HCT116 (cell line): Measurements from ENCODE around the gene KCNB1. TPM values are rescaled to one million over a fixed set of nuclear protein-coding genes. Genes with fewer than 3 reads are reported as not detected.

ENCODE experiments used
- ATAC-seq: fragments of 200-7000 bp; cut with Tn5 transposase; 2 replicates; pipeline ENCODE4 v1.9.1; 2020; ENCODE audit warnings: mild to moderate bottlenecking, moderate library complexity
- BruUV-seq: library from RNA; stranded (reverse); fragments of 400-500 nt; replicated peaks from 2 replicates; lab custom pipeline; 2021; lab: Mats Ljungman, UMichigan
- CTCF ChIA-PET: fragments of 300-600 bp; sonication (Branson Sonifier 250); formaldehyde crosslinking; loops from one replicate; lab custom pipeline; 2021; ENCODE audit warnings: antibody characterized with exemption; lab: Charles Lee
- POLR2A ChIA-PET: fragments of 300-600, 350-600 bp; sonication (Branson Sonifier 250); formaldehyde crosslinking; loops from one replicate; lab custom pipeline; 2021; ENCODE audit warnings: antibody characterized with exemption; lab: Charles Lee
- RAD21 ChIA-PET, 2 experiments: fragments of 300-600 bp; sonication (Branson Sonifier 250); formaldehyde crosslinking; loops; one replicate each; lab custom pipeline; 2023; ENCODE audit warnings: low total read pairs in 2 of 2; ENCODE audit not compliant: uncharacterized antibody in 2 of 2, unreplicated experiment in 2 of 2, low non-redundant PET in 1 of 2; lab: Charles Lee
- DNase-seq: peaks from one replicate; pipeline ENCODE4 v3.0.0-alpha.2; 2010; ENCODE audit warnings: low read depth, low spot score
- H2AFZ ChIP-seq: fragments of 200-600 bp; shearing (Covaris generic), sonication (generic); 2 replicates; pipeline ENCODE4 v1.6.1; 2017; ENCODE audit warnings: low read depth, mixed run types, mixed read lengths, antibody characterized with exemption, low read length; ENCODE audit not compliant: poor library complexity, severe bottlenecking
- H3K27ac ChIP-seq: 2 replicates; pipeline ENCODE4 v1.5.1; 2012; ENCODE audit warnings: low read depth, low read length
- H3K27me3 ChIP-seq: fragments of 200-600 bp; sonication (generic); 2 replicates; pipeline ENCODE4 v1.6.1; 2016; ENCODE audit warnings: mixed run types, low read length, mixed read lengths; ENCODE audit not compliant: insufficient read depth
- H3K36me3 ChIP-seq, 2 experiments: fragments of 200-500 bp in 1 of 2; fragments of 200-600 bp in 1 of 2; sonication (Bioruptor generic) in 1 of 2; sonication (generic) in 1 of 2; 2 replicates each; pipeline versions ENCODE4 v1.5.1 to v1.6.1; 2014 to 2016; ENCODE audit warnings: low read length in 2 of 2, inconsistent platforms in 1 of 2, mixed read lengths in 1 of 2, mixed run types in 1 of 2; ENCODE audit not compliant: insufficient read depth in 2 of 2, control insufficient read depth in 1 of 2
- H3K4me1 ChIP-seq, 2 experiments: fragments of 200-600 bp in 1 of 2; sonication (generic) in 1 of 2; 2 replicates each; pipeline versions ENCODE4 v1.5.1 to v1.6.1; 2012 to 2017; ENCODE audit warnings: low read length in 2 of 2, inconsistent platforms in 1 of 2, mild to moderate bottlenecking in 1 of 2, mixed read lengths in 1 of 2, mixed run types in 1 of 2, moderate library complexity in 1 of 2; ENCODE audit not compliant: insufficient read depth in 2 of 2, control insufficient read depth in 1 of 2
- H3K4me2 ChIP-seq: fragments of 200-600 bp; sonication (generic); 2 replicates; pipeline ENCODE4 v1.6.1; 2017; ENCODE audit warnings: mixed run types, low read length, mixed read lengths
- H3K4me3 ChIP-seq, 2 experiments: fragments of 200-600 bp in 1 of 2; sonication (generic) in 1 of 2; replicated peaks in 1 of 2; 2 replicates each; pipeline ENCODE4 v1.5.1; 2011 to 2016; ENCODE audit warnings: low read length in 2 of 2, control low read depth in 1 of 2, low read depth in 1 of 2, mild to moderate bottlenecking in 1 of 2, mixed read lengths in 1 of 2, mixed run types in 1 of 2
- H3K79me2 ChIP-seq: fragments of 200-600 bp; sonication (generic); 2 replicates; pipeline ENCODE4 v1.6.1; 2017; ENCODE audit warnings: mild to moderate bottlenecking, mixed run types, low read length, moderate library complexity, mixed read lengths; ENCODE audit not compliant: insufficient read depth
- H3K9ac ChIP-seq: fragments of 200-600 bp; sonication (generic); 2 replicates; pipeline ENCODE4 v1.6.1; 2016; ENCODE audit warnings: low read length, mixed read lengths
- H3K9me2 ChIP-seq: fragments of 200-600 bp; sonication (generic), shearing (Covaris generic); 2 replicates; pipeline ENCODE4 v1.6.1; 2017; ENCODE audit warnings: mixed run types, mild to moderate bottlenecking, moderate library complexity; ENCODE audit not compliant: insufficient read depth
- H3K9me3 ChIP-seq, 2 experiments: fragments of 200-500 bp in 1 of 2; fragments of 200-600 bp in 1 of 2; sonication (Bioruptor generic) in 1 of 2; sonication (generic) in 1 of 2; 2 replicates each; pipeline ENCODE4 v1.6.1; 2014 to 2017; ENCODE audit warnings: low read length in 2 of 2, mixed read lengths in 2 of 2, inconsistent platforms in 1 of 2, low read depth in 1 of 2, mild to moderate bottlenecking in 1 of 2, mixed run types in 1 of 2, moderate library complexity in 1 of 2; ENCODE audit not compliant: control insufficient read depth in 1 of 2, insufficient read depth in 1 of 2
- H4K20me1 ChIP-seq: fragments of 200-600 bp; sonication (generic), shearing (Covaris generic); 2 replicates; pipeline ENCODE4 v1.6.1; 2017; ENCODE audit warnings: mixed run types, mild to moderate bottlenecking, moderate library complexity; ENCODE audit not compliant: insufficient read depth
- EGR1 ChIP-seq: IDR thresholded peaks from 2 replicates; pipeline ENCODE4 v1.6.1; 2012; ENCODE audit warnings: low read depth
- ELF1 ChIP-seq: IDR thresholded peaks from 2 replicates; pipeline ENCODE4 v1.6.1; 2012; ENCODE audit warnings: low read depth, borderline replicate concordance
- EZH2 ChIP-seq: fragments of 200-600 bp; sonication (generic); IDR thresholded peaks from 2 replicates; pipeline ENCODE4 v1.6.1; 2017; ENCODE audit warnings: antibody characterized with exemption, mixed run types
- FOSL1 ChIP-seq: IDR thresholded peaks from 2 replicates; pipeline ENCODE4 v1.6.1; 2012; ENCODE audit warnings: low read depth
- JUND ChIP-seq: IDR thresholded peaks from 2 replicates; pipeline ENCODE4 v1.6.1; 2012
- POLR2AphosphoS5 ChIP-seq: IDR thresholded peaks from 2 replicates; pipeline ENCODE4 v1.6.1; 2011; ENCODE audit warnings: mild to moderate bottlenecking, low read depth, low read length, moderate library complexity
- SRF ChIP-seq: IDR thresholded peaks from 2 replicates; pipeline ENCODE4 v1.6.1; 2012; ENCODE audit warnings: low read depth
- YY1 ChIP-seq: IDR thresholded peaks from 2 replicates; pipeline ENCODE4 v1.6.1; 2011; ENCODE audit warnings: low read length, low read depth, moderate library complexity, mild to moderate bottlenecking; ENCODE audit not compliant: insufficient replicate concordance; ENCODE audit errors: extremely low read depth
- intact Hi-C: fragments of 100-400 bp; cut with micrococcal nuclease; formaldehyde crosslinking; loops from 2 replicates; pipeline ENCODE4 v1.10.0; 2022
- total RNA-seq: library from RNA; stranded (reverse); gene quantifications from one replicate; pipeline ENCODE4 v1.2.1, GENCODE V29; 2021; ENCODE audit not compliant: unreplicated experiment
- TF ChIP-seq, protein P1 (sequence below): IDR thresholded peaks from 2 replicates; pipeline ENCODE4 v1.6.1; 2012; ENCODE audit warnings: low read depth
- TF ChIP-seq, protein P2 (sequence below), 3 experiments: fragments of 200-600 bp in 1 of 3; sonication (generic) in 1 of 3; IDR thresholded peaks in 2 of 3; conservative IDR thresholded peaks in 1 of 3; 2 replicates each; pipeline ENCODE4 v1.5.1; 2012 to 2017; ENCODE audit warnings: low read depth in 2 of 3, low read length in 2 of 3, antibody characterized with exemption in 1 of 3, borderline replicate concordance in 1 of 3, control low read depth in 1 of 3, mild to moderate bottlenecking in 1 of 3, mixed read lengths in 1 of 3, mixed run types in 1 of 3, moderate library complexity in 1 of 3; ENCODE audit not compliant: insufficient read depth in 1 of 3

Gene KCNB1
- total RNA-seq, 1 experiment from 2014 or later = 0.79 TPM

DNA sequence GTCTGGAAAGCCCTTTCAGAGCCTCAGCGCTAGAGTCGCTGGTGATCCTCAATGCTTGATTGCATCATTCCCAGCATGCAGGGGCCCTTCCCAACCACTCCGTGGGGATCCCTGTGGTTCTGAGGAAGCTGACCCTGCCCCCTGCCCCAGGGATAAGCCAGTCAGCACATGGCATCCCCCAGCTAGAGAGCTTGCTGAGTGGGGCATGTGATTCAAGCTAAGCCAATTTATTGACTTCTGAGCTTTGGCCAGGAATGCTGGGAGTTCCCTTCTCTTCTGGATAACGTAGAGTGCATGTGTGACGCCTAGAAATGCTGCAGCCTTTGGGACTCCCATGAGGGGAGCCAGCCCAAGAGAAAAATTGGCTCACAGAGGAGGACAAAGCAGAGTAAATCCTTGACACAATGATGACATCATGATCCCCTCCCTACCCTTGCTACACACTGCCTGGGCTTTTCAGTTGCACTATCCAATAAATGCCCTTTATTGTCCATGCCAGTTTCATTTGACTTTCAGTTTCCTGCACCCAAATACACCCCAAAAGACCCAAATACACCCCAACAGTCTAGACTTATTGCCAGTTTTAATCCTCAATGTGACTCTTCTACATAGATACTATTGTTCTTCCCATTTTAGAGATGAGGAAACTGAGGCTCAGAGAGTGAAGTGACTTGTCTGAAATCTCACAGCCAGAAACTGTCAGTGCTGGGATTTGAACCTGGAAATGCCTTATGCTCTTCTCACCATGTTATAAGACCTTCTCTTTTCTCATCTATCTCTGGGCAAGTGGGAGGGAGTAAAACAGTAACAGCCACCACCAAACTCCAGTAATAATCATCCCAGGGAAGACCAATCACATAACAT is 34.3 kb downstream of the KCNB1 start:
- POLR2A ChIA-PET = no interaction called here

DNA sequence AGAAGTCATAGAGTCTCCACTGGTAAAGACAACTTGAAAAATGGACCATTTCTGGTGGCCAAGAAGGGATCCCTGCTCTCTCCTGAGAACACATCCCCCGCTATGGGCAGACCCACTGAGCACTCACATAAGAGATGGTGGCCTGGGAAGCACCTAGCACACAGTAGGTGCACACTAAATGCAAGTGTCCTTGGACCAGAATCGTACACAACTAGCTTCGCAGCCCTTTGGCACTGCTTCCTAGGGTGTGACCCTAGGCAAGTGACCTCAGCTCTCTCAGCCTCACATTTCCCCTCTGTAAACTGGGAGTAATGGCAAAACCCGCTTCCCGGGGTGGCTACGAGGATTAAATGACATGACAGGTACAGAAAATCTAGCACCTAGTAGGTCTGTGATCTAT is 35.1 kb downstream of the KCNB1 start:
- DNase-seq = no peak
- H2AFZ ChIP-seq = no peak overlapping the region
- H3K4me3 ChIP-seq = no peak overlapping the region
- H3K9me3 ChIP-seq = no peaks in the 10 kb centered on the region
- ChIA-PET CTCF (no interaction called here), RAD21 (no interaction called here), POLR2A (no interaction called here)
- H3K79me2 ChIP-seq = no peaks in the 10 kb centered on the region
- H3K9me2 ChIP-seq = no peaks in the 10 kb centered on the region
- H4K20me1 ChIP-seq = no peaks in the 10 kb centered on the region
- H3K4me2 ChIP-seq = no peak overlapping the region
- H3K27ac ChIP-seq = no peak overlapping the region
- no peaks in the 10 kb centered on the region for H3K36me3 ChIP-seq
- ATAC-seq = no peak
- H3K9ac ChIP-seq = no peak overlapping the region
- BruUV-seq = no TSS peak
- intact Hi-C loops = no loop called here
- no peaks in the 10 kb centered on the region for H3K27me3 ChIP-seq
- H3K4me1 ChIP-seq = peaks cover 0 to 10% of the 10 kb centered on the region in 2 experiments; a peak in 2 of 4 replicates
- TF ChIP-seq, protein P1, sequence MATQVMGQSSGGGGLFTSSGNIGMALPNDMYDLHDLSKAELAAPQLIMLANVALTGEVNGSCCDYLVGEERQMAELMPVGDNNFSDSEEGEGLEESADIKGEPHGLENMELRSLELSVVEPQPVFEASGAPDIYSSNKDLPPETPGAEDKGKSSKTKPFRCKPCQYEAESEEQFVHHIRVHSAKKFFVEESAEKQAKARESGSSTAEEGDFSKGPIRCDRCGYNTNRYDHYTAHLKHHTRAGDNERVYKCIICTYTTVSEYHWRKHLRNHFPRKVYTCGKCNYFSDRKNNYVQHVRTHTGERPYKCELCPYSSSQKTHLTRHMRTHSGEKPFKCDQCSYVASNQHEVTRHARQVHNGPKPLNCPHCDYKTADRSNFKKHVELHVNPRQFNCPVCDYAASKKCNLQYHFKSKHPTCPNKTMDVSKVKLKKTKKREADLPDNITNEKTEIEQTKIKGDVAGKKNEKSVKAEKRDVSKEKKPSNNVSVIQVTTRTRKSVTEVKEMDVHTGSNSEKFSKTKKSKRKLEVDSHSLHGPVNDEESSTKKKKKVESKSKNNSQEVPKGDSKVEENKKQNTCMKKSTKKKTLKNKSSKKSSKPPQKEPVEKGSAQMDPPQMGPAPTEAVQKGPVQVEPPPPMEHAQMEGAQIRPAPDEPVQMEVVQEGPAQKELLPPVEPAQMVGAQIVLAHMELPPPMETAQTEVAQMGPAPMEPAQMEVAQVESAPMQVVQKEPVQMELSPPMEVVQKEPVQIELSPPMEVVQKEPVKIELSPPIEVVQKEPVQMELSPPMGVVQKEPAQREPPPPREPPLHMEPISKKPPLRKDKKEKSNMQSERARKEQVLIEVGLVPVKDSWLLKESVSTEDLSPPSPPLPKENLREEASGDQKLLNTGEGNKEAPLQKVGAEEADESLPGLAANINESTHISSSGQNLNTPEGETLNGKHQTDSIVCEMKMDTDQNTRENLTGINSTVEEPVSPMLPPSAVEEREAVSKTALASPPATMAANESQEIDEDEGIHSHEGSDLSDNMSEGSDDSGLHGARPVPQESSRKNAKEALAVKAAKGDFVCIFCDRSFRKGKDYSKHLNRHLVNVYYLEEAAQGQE = no peak
- no peak for TF ChIP-seq POLR2AphosphoS5
- TF ChIP-seq JUND = no peak
- no peak for TF ChIP-seq FOSL1
- TF ChIP-seq EGR1 = no peak
- TF ChIP-seq YY1 = no peak
- TF ChIP-seq, protein P2, sequence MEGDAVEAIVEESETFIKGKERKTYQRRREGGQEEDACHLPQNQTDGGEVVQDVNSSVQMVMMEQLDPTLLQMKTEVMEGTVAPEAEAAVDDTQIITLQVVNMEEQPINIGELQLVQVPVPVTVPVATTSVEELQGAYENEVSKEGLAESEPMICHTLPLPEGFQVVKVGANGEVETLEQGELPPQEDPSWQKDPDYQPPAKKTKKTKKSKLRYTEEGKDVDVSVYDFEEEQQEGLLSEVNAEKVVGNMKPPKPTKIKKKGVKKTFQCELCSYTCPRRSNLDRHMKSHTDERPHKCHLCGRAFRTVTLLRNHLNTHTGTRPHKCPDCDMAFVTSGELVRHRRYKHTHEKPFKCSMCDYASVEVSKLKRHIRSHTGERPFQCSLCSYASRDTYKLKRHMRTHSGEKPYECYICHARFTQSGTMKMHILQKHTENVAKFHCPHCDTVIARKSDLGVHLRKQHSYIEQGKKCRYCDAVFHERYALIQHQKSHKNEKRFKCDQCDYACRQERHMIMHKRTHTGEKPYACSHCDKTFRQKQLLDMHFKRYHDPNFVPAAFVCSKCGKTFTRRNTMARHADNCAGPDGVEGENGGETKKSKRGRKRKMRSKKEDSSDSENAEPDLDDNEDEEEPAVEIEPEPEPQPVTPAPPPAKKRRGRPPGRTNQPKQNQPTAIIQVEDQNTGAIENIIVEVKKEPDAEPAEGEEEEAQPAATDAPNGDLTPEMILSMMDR (IDR thresholded peaks at IDR 0.05 in 2 of 3, conservative IDR thresholded peaks at IDR 0.05 in 1 of 3; ENCODE audit: borderline replicate concordance in 1 of 3, insufficient read depth in 1 of 3, low read depth in 2 of 3, low read length in 2 of 3) = no peak

More for the DNA sequence above, 34.3 kb downstream of the KCNB1 start:
- Histone ChIP-seq H3K27ac (no peak overlapping the region), H3K4me3 (no peak overlapping the region), H4K20me1 (no peaks in the 10 kb centered on the region), H3K9ac (no peak overlapping the region), H3K36me3 (no peaks in the 10 kb centered on the region), H3K4me1 (peaks cover 0 to 10% of the 10 kb centered on the region in 2 experiments; a peak in 2 of 4 replicates), H3K4me2 (no peak overlapping the region), H3K27me3 (no peaks in the 10 kb centered on the region), H3K9me2 (no peaks in the 10 kb centered on the region), H3K9me3 (no peaks in the 10 kb centered on the region), H2AFZ (no peak overlapping the region), H3K79me2 (no peaks in the 10 kb centered on the region)
- DNase-seq (no peak), ATAC-seq (no peak)
- intact Hi-C loops = no loop called here
- RAD21 ChIA-PET = no interaction called here
- TF ChIP-seq SRF = no peak
- TF ChIP-seq EZH2 = no peak
- TF ChIP-seq FOSL1 = no peak
- no peak for TF ChIP-seq EGR1
- TF ChIP-seq ELF1 = no peak
- TF ChIP-seq YY1 = no peak
- no TSS peak for BruUV-seq
- CTCF ChIA-PET = no interaction called here
